Loucy (cell line): ENCODE data around the gene NAV2.

Experiments used
- CTCF ChIP-seq: fragments of 200-600 bp; sonication (generic); conservative IDR thresholded peaks from 2 replicates; pipeline ENCODE4 v1.5.1; 2014; ENCODE audit warnings: mild to moderate bottlenecking, antibody characterized with exemption, low read length
- EZH2phosphoT487 ChIP-seq: fragments of 200-600 bp; IDR thresholded peaks from 2 replicates; pipeline ENCODE4 v1.6.1; 2018; ENCODE audit warnings: antibody characterized with exemption, mild to moderate bottlenecking, moderate library complexity, borderline replicate concordance

GRCh38 chr11:19698493-19699292, 13.9 kb upstream of the NAV2 start:
- TF ChIP-seq CTCF (no peak), EZH2phosphoT487 (no peak)
